ENCODE data around the gene MYB. TPM values are rescaled to one million over a fixed set of nuclear protein-coding genes. Genes with fewer than 3 reads are reported as not detected.

The MYB gene
- total and polyA plus RNA-seq, 2 of the 4 experiments (the other 2 are of a cell fraction): 0.44 to 0.90 TPM

GRCh38 chr6:135212935-135213334 is 31.8 kb downstream of the MYB start:
- H3K18ac ChIP-seq (ENCODE audit: low read depth, low read length): peak overlapping the region; percentile 45; the same call in 1 of the 2 replicates
- H4K8ac ChIP-seq (ENCODE audit: low read depth in 2 of 2, low read length in 2 of 2): 0 out of 4 replicates have a peak overlapping the region, but pooled peaks of 1 of the 2 experiments have one; percentile 33
- H2AK9ac ChIP-seq (replicated peaks; ENCODE audit: low read depth, low read length, poor library complexity): peak overlapping the region; percentile 67
- no peak overlapping the region for H3K9ac ChIP-seq (ENCODE audit: low read depth, low read length)
- H3K36me3 ChIP-seq (ENCODE audit: control insufficient read depth, insufficient read depth, low read length): no peaks in the 10 kb centered on the region
- H3K27ac ChIP-seq (ENCODE audit: insufficient read depth, low read length): no peak overlapping the region; the same call in 1 of the 2 replicates
- in situ Hi-C loops (cut with MboI; ENCODE audit: low sequenced_read_pairs) (no loop called here), dilution Hi-C loops (cut with HindIII; ENCODE audit: low sequenced_read_pairs, unreplicated experiment) (no loop called here), intact Hi-C loops (cut with micrococcal nuclease) (no loop called here)
- no peaks in the 10 kb centered on the region for H4K20me1 ChIP-seq (ENCODE audit: insufficient read depth, low read length)
- 0 out of 2 replicates have a peak overlapping the region, but pooled peaks have one; percentile 53 for H3K14ac ChIP-seq (replicated peaks; ENCODE audit: low read depth, low read length)
- H3K56ac ChIP-seq (ENCODE audit: extremely low read depth, insufficient read depth, low read length): no peak overlapping the region
- ATAC-seq (ENCODE audit: low read depth) (peak; percentile 93), DNase-seq (peak; percentile 75)
- no peak overlapping the region; the same call in 2 of the 3 replicates for H2BK15ac ChIP-seq (ENCODE audit: low read depth, low read length)
- peak overlapping the region; percentile 40; the same call in 1 of the 2 replicates for H3K4ac ChIP-seq (ENCODE audit: low read depth, low read length)
- H2AFZ ChIP-seq (replicated peaks; ENCODE audit: low read length, poor library complexity): peak overlapping the region; percentile 76
- no peak overlapping the region; the same call in 1 of the 2 replicates for H3K23ac ChIP-seq (ENCODE audit: low read depth, low read length)
- POLR2A ChIA-PET (ENCODE audit: unreplicated experiment): no interaction called here
- peaks cover 3% of the 10 kb centered on the region; the same call in 1 of the 2 replicates for H3K9me1 ChIP-seq (ENCODE audit: insufficient read depth, low read length)
- H2BK20ac ChIP-seq (ENCODE audit: low read depth, low read length): peak overlapping the region; percentile 61; the same call in 1 of the 2 replicates
- peaks cover 2% of the 10 kb centered on the region for H3K4me1 ChIP-seq (ENCODE audit: control insufficient read depth, insufficient read depth, low read length)
- no CpG with 5 or more reads among the region's 5 CpGs for WGBS, 2 experiments (ENCODE audit: extremely low coverage in 2 of 2, insufficient read length in 1 of 2)
- 0 out of 2 replicates have a peak overlapping the region, but pooled peaks have one; percentile 49 for H4K5ac ChIP-seq (ENCODE audit: low read depth, low read length)
- no TSS peak for BruUV-seq (replicated peaks)
- CTCF ChIA-PET: interaction anchor here (1.3 kb wide), 1 partner anchor 34 kb away, joined by 3 read pairs; no protein-coding TSS in a partner anchor
- H2AK5ac ChIP-seq (ENCODE audit: low read depth, low read length): no peak overlapping the region; the same call in 1 of the 2 replicates
- H3K9me3 ChIP-seq (ENCODE audit: control insufficient read depth, insufficient read depth, low read length): no peaks in the 10 kb centered on the region
- peak overlapping the region; percentile 80 for H2BK5ac ChIP-seq (ENCODE audit: low read depth, low read length, poor library complexity, severe bottlenecking)
- H2BK120ac ChIP-seq (ENCODE audit: low read depth, low read length): no peak overlapping the region
- peak overlapping the region; percentile 78 for H3K4me2 ChIP-seq (ENCODE audit: low read depth, low read length)
- TF ChIP-seq RFX5 (IDR thresholded peaks at IDR 0.05; ENCODE audit: low read depth, low read length): no peak
- H3K4me3 ChIP-seq (ENCODE audit: insufficient read depth, low read depth, low read length): no peak overlapping the region
- H3K27me3 ChIP-seq (ENCODE audit: control insufficient read depth, insufficient read depth, low read length): no peaks in the 10 kb centered on the region
- no peaks in the 10 kb centered on the region for H3K79me1 ChIP-seq (ENCODE audit: low read depth in 1 of 2, low read length in 2 of 2)
- H4K91ac ChIP-seq (ENCODE audit: insufficient read depth, low read depth, low read length): no peak overlapping the region

Data from IMR-90 (cell line).